Loucy (cell line): ENCODE results near the gene TOB1.

Experiments
- CTCF ChIP-seq: fragments of 200-600 bp; sonication (generic); conservative IDR thresholded peaks from 2 replicates; pipeline ENCODE4 v1.5.1; 2014; ENCODE audit warnings: mild to moderate bottlenecking, antibody characterized with exemption, low read length
- EZH2phosphoT487 ChIP-seq: fragments of 200-600 bp; IDR thresholded peaks from 2 replicates; pipeline ENCODE4 v1.6.1; 2018; ENCODE audit warnings: antibody characterized with exemption, mild to moderate bottlenecking, moderate library complexity, borderline replicate concordance

- TF ChIP-seq CTCF (no peak), EZH2phosphoT487 (no peak)
Measured at GRCh38 chr17:50853015-50853615, 13.0 kb downstream of the TOB1 start.
